Adrenal gland (tissue), 5 donors: ENCODE data around the gene SLC50A1.

Experiments used
- POLR2A ChIP-seq, 2 donors: fragments of 450-650 bp; IDR thresholded peaks; one replicate each; pipeline ENCODE4 v1.6.1; 2017; ENCODE audit warnings: antibody characterized with exemption in 2 of 2, mild to moderate bottlenecking in 2 of 2, moderate library complexity in 1 of 2
- TF ChIP-seq, protein P1 (sequence below), 6 experiments: fragments of 450-650 bp in 4 of 6; fragments of 200-600 bp in 2 of 6; sonication (generic) in 1 of 6; IDR thresholded peaks; 1 replicate in 5 of 6; 2 replicates in 1 of 6; pipeline versions ENCODE4 v1.5.1 to v1.8.0; 2016 to 2021; ENCODE audit warnings: antibody characterized with exemption in 6 of 6, mild to moderate bottlenecking in 2 of 6, moderate library complexity in 1 of 6
- donor health status: DM: no; HTN: no; CAD: no.

DNA sequence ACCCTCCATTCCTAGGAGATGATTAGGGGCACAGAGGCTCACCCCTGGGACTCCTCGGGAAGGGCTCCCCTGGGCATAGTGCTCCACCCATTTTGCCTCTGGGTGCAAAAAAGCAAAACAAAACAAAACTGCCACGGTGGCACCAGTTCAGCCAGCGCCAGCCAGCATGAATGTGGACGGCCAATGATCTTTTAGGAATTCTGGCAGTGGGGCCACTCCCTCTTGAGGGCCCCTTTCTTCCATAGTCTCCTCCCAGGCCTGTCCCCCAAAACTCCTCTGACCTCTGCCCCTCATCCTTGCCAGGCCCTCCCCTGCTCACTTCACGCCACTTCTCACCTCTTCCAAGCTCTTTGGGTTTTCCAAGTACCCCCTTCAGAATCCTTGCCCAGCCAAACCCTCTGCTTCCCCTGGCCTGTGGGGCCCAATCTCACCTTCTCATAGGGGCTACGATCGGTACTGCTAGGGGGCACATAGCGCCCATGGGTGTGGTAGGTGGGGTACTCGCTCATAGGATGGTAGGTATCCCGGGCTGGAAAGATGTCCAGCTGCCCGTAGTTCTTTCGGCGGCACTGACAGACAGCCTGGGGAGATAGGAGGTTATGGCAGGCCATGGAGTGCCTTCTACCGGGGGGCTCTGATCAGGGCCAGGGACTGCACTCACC lies 51.3 kb downstream of the SLC50A1 start:
- TF ChIP-seq, protein P1, sequence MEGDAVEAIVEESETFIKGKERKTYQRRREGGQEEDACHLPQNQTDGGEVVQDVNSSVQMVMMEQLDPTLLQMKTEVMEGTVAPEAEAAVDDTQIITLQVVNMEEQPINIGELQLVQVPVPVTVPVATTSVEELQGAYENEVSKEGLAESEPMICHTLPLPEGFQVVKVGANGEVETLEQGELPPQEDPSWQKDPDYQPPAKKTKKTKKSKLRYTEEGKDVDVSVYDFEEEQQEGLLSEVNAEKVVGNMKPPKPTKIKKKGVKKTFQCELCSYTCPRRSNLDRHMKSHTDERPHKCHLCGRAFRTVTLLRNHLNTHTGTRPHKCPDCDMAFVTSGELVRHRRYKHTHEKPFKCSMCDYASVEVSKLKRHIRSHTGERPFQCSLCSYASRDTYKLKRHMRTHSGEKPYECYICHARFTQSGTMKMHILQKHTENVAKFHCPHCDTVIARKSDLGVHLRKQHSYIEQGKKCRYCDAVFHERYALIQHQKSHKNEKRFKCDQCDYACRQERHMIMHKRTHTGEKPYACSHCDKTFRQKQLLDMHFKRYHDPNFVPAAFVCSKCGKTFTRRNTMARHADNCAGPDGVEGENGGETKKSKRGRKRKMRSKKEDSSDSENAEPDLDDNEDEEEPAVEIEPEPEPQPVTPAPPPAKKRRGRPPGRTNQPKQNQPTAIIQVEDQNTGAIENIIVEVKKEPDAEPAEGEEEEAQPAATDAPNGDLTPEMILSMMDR (IDR thresholded peaks at IDR 0.05), result no peak
- TF ChIP-seq POLR2A (IDR thresholded peaks at IDR 0.05), result no peak
